Epidermal melanocyte (primary cell): ENCODE data around the gene CFAP74.

ENCODE experiments used
- DNase-seq: peaks from one replicate; pipeline ENCODE4 v3.0.0; 2011; ENCODE audit warnings: low spot score; ENCODE audit not compliant: insufficient read length

CFAP74 gene

DNA sequence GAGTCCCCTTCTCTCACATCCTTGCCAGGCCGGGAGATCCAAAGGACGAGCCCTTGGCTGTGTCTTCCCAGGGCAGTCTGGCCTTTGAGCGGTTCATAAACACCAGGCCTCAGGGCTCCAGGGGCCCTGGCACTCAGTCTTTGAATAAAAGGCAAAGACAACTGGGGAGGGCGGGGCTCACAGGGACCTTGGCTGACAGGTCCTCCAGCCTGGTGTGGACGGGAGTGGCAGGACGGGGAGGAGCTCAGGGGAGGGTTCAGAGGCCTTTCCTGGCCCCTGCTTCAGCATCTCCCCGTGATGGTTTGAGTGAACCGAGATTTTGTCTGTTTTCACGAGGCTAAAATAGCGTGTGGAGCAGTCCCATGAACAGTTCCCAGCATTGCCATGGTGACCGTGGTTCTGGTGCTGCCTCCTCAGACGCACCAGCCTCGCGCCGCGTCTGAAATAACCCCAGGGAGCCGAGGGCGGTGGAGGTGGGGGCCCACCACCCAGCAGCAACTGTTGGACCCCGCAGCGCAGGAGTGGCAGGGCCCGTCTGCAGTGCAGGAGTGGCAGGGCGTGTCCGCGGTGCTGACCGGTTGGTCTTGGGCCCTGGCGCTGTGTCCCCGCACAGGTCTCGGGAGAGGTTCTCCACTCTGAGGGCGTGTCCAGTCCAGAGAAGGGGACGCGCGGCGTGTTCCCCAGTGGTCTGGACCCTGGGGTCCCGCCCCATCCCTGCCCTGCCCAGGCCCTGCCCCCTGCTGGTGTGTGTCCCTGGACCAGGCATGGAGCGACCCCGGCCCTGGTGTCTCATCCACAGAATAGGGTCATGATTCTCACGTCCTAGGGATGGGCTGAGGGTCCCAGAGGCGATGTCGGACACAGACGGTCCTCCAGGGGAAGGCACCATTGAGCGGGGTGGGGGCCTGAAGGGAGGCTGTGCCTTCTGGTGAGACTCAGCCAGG, 39.5 kb upstream of the CFAP74 start:
- no peak for DNase-seq

DNA sequence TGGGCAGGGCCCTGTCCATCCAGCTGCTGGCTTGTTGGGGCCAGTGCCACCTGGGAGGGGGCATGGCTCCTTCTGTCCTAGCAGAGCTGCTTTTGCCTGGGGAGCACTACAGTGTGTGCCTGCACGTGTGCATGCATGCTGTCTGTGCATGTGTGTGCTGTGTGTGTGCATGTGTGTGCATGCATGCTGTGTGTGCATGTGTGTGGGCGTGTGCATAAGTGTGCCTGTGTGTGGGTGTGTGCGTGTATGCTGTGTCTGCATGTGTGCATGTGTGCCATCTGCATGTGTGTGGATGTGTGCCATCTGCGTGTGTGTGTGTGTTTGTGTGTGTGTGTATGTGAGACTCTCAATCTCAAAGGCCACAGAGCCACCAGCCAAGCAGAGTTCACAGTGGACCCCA, 38.3 kb upstream of the CFAP74 start:
- DNase-seq = no peak

DNA sequence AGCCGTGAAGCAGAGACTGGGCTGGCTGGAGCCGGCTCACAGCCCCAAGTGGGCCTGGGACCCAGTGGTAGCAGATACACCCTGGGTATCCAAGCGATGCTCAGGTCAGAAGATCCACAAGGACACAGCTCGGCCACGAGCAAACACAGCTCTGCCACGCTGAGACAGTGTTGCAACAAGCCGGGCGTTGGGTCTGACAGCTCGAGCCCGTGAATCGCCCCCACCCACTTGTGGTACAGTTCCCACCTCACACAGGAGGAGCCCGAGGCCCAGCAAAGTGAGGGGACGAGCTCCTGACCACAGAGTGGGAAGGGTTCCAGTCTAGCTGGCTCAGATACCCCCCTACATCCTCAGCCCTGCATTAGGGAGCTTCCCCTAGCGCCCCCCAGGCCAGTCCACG, 37.7 kb upstream of the CFAP74 start:
- no peak for DNase-seq

GRCh38 chr1:2039251-2039650, 35.7 kb upstream of the CFAP74 start:
- no peak for DNase-seq

- no peak for DNase-seq
These were observed 34.6 kb upstream of the CFAP74 start for GRCh38 chr1:2038229-2038628.

DNA sequence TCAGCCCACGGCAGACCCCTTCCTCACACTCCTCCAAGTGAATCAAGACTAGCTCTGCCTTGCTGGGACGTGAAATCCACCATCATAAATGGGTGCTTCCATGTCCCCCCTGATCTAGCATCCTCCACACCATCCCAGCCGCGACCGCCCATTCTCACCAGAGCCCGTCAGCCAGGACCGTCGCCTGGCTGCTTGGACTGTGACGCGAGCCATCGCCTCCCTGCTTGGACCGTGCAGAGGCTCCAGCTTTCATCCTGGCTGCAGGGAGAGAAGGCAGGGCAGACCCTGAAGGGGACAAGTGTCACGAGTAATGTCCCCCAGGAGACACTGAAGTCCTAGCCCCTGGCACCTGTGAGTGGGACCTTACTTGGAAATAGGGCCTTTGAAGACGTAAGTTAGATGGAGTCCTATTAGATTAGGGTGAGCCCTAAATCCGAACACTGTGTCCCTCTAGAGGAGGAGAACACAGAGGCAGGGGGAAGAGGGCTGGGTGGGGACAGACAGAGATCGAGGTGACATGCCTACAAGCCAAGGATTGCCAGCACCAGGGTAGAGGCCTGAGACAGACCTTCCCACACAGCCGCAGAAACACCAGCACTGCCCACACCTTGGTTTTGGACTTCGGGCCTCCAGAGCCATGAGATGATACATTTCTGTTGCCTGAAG, 33.9 kb upstream of the CFAP74 start:
- DNase-seq = no peak

DNA sequence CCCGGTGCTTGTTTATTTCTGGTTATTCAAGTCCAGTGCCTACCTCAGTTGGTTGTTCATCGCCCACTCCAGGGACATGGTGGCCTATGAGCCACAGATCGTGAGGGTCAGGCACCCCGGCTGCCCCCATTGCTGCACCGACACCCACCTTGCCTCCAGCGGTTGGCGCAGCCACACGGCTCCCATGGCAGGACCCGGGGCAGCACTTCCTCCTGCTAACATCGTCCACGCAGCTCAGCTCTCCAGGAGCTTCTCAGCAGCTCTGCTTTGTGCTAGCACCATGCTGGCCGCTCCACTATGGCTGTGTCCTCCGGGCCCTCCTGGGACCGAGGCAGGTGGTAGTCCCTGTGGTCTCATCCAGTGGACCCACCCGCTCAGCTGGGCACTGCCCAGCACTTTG, 32.7 kb upstream of the CFAP74 start:
- no peak for DNase-seq

- DNase-seq = no peak
These were observed 29.6 kb upstream of the CFAP74 start for GRCh38 chr1:2033165-2033564.

- no peak for DNase-seq
These were observed 29.2 kb upstream of the CFAP74 start for GRCh38 chr1:2032737-2033136.

DNA sequence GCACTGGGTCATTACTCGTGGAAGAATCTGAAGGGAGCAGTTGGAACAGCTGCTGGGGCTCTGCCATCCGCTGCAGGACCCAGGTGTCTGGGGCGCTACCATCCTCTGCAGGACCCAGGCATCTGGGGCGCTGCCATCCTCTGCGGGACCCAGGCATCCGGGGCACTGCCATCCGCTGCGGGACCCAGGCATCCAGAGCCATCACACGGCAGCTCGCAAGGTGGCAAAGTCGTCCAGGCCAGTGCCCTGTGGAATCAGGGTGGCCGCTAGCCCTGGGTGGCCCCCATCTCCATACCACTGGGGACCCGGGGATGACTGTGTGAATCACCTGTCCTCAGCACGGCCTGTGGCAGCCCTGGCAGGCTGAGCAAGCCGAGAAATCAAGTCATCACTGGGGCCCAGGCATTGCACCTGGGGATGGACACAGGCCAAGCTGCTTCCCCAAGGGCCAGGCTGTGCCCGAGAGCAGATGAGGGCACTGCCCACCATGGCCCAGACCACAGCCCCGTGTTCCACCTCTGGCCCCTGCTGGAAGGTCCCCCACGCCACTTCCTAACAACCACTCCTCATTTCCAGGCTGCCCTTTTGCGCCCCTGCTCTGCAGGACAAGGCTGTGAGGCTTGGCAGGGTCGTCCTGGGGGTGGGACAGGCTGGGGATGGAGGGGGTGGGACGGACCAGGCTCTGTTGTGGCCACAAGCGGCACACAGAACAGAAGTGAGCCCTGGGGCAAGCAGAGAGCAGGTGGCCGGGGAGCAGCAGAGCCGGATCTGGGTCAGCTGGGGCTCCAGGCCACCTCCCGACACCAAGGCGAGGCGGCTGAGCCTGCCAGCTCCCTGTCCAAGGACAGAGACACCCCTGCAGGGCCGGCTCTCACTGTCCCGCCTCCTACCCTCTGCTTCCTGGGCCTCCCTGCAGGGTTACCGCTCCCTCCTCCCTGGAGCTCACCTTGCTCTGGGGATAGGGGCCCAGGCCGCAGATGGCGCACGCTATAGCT, 28.3 kb upstream of the CFAP74 start:
- DNase-seq = no peak

DNA sequence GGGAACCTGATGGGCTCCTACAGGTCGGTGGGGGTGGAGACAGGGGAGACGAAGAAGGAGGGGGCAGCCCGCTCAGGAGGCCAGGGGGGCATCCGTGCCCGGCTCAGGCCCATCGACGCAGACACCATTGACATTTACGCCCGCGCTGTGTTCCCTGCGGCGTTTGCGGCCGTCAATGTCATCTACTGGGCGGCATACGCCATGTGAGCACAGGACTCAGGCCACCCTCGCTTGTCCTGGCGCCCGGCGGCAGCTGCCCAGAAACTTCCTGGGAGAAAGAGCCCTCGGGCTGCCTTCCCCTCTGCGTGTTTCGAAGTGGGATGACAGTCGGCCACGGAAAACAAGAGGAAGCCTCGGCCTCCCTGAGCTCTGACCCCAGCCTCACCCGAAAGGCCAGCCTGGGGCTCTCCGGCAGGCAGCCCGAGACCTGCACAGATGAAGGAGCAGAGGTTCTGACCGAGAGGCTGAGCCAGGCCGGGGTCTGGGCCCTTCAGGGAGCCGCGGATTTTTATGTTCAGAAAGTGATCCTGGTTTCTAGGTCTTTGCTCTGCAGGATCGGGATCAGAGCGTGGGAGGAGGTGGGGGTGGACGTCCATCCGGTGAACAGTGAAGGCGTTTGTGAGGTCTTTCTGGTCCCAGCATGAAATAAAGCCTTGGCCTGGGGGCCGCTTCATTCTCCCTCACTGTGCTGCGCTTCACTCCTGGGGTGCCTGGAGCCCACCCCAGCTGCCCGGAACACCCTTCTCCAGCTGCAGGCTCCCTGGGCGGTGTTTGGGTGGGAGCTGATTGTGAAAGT, 26.7 kb upstream of the CFAP74 start:
- no peak for DNase-seq

DNA sequence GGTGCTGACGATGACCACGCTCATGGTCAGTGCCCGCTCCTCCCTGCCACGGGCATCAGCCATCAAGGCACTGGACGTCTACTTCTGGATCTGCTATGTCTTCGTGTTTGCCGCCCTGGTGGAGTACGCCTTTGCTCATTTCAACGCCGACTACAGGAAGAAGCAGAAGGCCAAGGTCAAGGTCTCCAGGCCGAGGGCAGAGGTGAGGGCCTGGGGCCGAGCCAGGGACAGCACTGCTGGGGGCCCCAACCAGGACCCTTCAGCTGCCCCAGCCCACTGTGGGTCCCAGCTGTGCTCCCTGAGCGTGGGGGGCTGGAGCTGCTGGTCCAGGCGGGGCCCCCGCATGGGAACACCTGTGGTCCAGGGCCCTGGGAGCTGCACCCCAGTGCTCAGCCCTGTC, 26.0 kb upstream of the CFAP74 start:
- no peak for DNase-seq

DNA sequence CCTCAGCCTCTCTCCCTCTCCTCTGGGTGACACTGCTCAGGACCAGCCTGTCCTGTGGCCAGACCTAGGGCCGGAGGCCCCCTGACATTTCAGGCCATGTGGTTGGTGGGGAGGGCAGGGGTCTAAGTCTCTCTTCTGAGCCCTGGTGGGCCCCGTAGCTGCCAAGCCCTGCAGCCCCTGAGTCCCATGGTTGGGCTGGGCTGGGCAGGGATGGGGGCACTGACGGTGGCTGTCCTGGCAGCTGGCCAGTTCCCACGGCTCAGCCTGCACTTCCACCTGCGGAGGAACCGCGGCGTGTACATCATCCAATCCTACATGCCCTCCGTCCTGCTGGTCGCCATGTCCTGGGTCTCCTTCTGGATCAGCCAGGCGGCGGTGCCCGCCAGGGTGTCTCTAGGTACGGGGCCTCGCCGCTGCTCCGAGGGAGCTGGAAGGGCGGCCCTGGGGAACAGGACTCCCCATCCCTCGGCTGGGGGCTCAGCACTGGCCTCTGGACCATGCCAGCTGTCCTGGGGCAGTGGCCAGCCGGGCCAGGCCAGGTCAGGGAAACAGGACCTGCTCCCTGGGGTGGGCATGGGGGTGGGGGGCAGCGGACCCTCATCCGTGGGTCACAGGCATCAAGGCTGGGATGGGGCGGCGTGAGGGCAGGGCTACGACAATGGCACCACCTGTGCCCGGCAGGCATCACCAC, 25.4 kb upstream of the CFAP74 start:
- no peak for DNase-seq

- no peak for DNase-seq
These were observed 24.5 kb upstream of the CFAP74 start for GRCh38 chr1:2027961-2028583.

- no peak for DNase-seq
These were observed 21.9 kb upstream of the CFAP74 start for GRCh38 chr1:2025491-2025981.

DNA sequence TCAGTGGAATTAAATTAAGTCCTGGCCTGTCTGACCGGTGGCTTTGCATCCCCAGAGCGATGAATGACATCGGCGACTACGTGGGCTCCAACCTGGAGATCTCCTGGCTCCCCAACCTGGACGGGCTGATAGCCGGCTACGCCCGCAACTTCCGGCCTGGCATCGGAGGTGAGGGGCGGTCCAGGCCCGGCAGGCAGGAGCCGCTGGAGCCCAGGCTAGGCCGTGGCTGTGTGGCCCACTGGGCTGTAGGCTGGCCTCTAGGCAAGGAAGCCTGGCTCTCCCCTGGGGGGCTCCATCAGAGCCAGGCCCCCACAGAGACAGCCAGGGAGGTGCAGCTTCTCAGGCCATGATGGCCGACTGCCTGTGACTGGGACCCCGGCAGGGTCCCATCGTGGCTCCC, 21.3 kb upstream of the CFAP74 start:
- no peak for DNase-seq

GRCh38 chr1:2024451-2024850, 20.9 kb upstream of the CFAP74 start:
- DNase-seq = no peak

DNA sequence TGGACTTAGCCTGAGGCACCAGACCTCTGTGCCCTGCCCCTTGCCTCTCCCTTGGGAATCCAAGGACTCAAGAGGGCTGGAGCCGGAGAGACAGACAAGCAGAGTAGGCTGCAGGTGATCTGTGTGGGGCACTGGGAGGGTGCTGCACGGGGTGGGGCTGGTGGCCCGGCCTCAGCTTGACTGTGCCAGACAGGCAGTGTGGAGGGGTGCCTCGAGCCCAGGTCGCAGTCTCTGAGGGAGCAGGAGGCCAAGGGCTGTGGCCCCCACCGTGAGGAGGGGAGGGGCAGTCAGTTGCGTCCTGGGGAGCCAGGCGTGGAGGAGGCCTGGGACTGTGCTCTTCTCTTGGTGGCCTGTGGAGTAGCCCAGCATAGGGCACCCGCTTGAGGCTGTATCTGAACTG, 19.6 kb upstream of the CFAP74 start:
- no peak for DNase-seq

- no peak for DNase-seq
These were observed 18.6 kb upstream of the CFAP74 start for GRCh38 chr1:2022063-2022770.
